Hepatocyte (in vitro differentiated cells): ENCODE results near the gene SMIM22. TPM values are rescaled to one million over a fixed set of nuclear protein-coding genes. Genes with fewer than 3 reads are reported as not detected.

Experiments used
- DNase-seq: peaks from one replicate; pipeline ENCODE4 v3.0.0-alpha.2; 2016; ENCODE audit warnings: low spot score
- H2AFZ ChIP-seq: fragments of 200-600 bp; sonication (generic); 2 replicates; pipeline ENCODE4 v1.6.0; 2016; ENCODE audit warnings: antibody characterized with exemption, mild to moderate bottlenecking
- H3K27ac ChIP-seq: fragments of 200-600 bp; sonication (generic); 2 replicates; pipeline ENCODE4 v1.5.1; 2016; ENCODE audit warnings: mild to moderate bottlenecking
- H3K27me3 ChIP-seq: fragments of 200-600 bp; sonication (generic); 2 replicates; pipeline ENCODE4 v1.6.1; 2016
- H3K36me3 ChIP-seq: fragments of 200-600 bp; sonication (generic); replicated peaks from 2 replicates; pipeline ENCODE4 v1.5.1; 2016; ENCODE audit warnings: low read depth; ENCODE audit not compliant: insufficient read depth
- H3K4me1 ChIP-seq: fragments of 200-600 bp; sonication (generic); 2 replicates; pipeline ENCODE4 v1.5.1; 2016; ENCODE audit warnings: mild to moderate bottlenecking, moderate library complexity; ENCODE audit not compliant: insufficient read depth
- H3K4me2 ChIP-seq: fragments of 200-600 bp; sonication (generic); 2 replicates; pipeline ENCODE4 v1.6.0; 2016
- H3K4me3 ChIP-seq: fragments of 200-600 bp; sonication (generic); 2 replicates; pipeline ENCODE4 v1.5.1; 2016; ENCODE audit warnings: mild to moderate bottlenecking
- H3K79me2 ChIP-seq: fragments of 200-600 bp; sonication (generic); 2 replicates; pipeline ENCODE4 v1.6.0; 2017; ENCODE audit warnings: mild to moderate bottlenecking
- H3K9me2 ChIP-seq: fragments of 200-600 bp; sonication (generic); replicated peaks from 2 replicates; pipeline ENCODE4 v1.6.0; 2017; ENCODE audit warnings: mild to moderate bottlenecking; ENCODE audit not compliant: insufficient read depth
- H3K9me3 ChIP-seq: fragments of 200-600 bp; sonication (generic); 2 replicates; pipeline ENCODE4 v1.5.1; 2016; ENCODE audit warnings: low read depth, mild to moderate bottlenecking
- H4K20me1 ChIP-seq: fragments of 200-600 bp; sonication (generic); 2 replicates; pipeline ENCODE4 v1.6.0; 2016; ENCODE audit warnings: mild to moderate bottlenecking; ENCODE audit not compliant: insufficient read depth, poor library complexity, severe bottlenecking
- EZH2 ChIP-seq: fragments of 200-600 bp; sonication (generic); IDR thresholded peaks from 2 replicates; pipeline ENCODE4 v1.6.1; 2016; ENCODE audit warnings: antibody characterized with exemption, mild to moderate bottlenecking, borderline replicate concordance
- EZH2phosphoT487 ChIP-seq: fragments of 200-600 bp; sonication (generic); IDR thresholded peaks from one replicate; pipeline ENCODE4 v1.6.1; 2018; ENCODE audit warnings: antibody characterized with exemption, mild to moderate bottlenecking, low read depth, moderate library complexity; ENCODE audit not compliant: unreplicated experiment, severe bottlenecking
- WGBS: methylation state at CpG from one replicate; pipeline ENCODE4 v1.1.6; 2016; ENCODE audit warnings: low lambda C conversion rate; ENCODE audit errors: missing lambda C conversion rate; 5-methylcytosine and 5-hydroxymethylcytosine counted together
- polyA plus RNA-seq: library from polyadenylated mRNA; unstranded; fragments of >200 nt; fragmentation: Nextera tagmentation; extraction: Ambion mirVana; gene quantifications from 2 replicates; pipeline ENCODE4 v1.2.1, GENCODE V29; 2016
- total RNA-seq: library from RNA; depleted of rRNA; stranded (reverse); fragments of >200 nt; gene quantifications from 2 replicates; pipeline ENCODE4 v1.2.3, GENCODE V29; 2014
- TF ChIP-seq, protein P1 (sequence below): fragments of 200-600 bp; sonication (generic); IDR thresholded peaks from 2 replicates; pipeline ENCODE4 v1.5.1; 2016; ENCODE audit warnings: antibody characterized with exemption, mild to moderate bottlenecking; ENCODE audit not compliant: poor library complexity

SMIM22 gene
- total and polyA plus RNA-seq, 2 experiments from 2014 or later: 15.1 TPM; not detected in 1

DNA sequence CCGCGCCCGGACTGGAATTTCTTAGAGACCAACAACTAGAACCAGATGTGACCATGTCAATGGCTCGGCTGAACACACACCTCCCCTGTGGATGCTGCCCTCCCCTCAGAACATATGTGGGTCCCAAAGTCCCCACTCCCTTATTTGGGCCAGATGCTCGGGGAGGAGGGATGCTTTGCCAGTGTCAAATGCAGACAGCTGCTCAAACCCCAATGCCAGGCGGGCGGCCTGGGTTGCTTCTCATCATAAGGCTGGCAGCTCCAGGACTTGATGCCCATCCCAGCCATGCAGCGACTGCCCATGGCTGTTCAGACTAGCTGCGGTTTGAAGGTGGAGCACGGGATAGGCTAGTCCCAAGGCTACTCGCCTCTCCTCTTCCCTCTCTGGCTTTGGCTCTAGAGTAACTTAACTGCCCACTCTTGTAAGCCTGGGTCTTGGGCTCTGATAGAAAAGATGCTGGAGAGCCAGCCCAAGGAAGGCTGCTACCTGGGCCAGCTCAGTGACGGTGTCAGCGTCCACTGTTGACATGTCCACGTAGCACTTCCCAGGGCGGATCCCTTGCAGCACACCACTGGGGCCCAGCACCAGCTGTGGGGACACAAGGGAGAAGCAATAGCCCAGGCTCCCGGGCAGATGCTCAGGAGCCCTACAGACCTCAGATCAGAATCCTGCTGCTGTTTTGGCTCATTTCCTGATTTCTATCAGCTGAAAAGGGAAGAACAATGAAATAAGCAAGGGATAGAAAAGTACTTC, 18.3 kb downstream of the SMIM22 start:
- H3K9me2 ChIP-seq: no peaks in the 10 kb centered on the region
- H3K4me3 ChIP-seq: no peak overlapping the region
- no peaks in the 10 kb centered on the region for H3K36me3 ChIP-seq
- H3K9me3 ChIP-seq: no peaks in the 10 kb centered on the region
- WGBS: 92% methylated on average over 16 of the region's 16 CpGs
- DNase-seq: no peak
- no peak overlapping the region for H3K4me2 ChIP-seq
- no peak overlapping the region for H2AFZ ChIP-seq
- H3K4me1 ChIP-seq: no peaks in the 10 kb centered on the region
- no peaks in the 10 kb centered on the region for H4K20me1 ChIP-seq
- no peaks in the 10 kb centered on the region for H3K27me3 ChIP-seq
- no peaks in the 10 kb centered on the region for H3K79me2 ChIP-seq
- no peak overlapping the region for H3K27ac ChIP-seq
- TF ChIP-seq, protein P1, sequence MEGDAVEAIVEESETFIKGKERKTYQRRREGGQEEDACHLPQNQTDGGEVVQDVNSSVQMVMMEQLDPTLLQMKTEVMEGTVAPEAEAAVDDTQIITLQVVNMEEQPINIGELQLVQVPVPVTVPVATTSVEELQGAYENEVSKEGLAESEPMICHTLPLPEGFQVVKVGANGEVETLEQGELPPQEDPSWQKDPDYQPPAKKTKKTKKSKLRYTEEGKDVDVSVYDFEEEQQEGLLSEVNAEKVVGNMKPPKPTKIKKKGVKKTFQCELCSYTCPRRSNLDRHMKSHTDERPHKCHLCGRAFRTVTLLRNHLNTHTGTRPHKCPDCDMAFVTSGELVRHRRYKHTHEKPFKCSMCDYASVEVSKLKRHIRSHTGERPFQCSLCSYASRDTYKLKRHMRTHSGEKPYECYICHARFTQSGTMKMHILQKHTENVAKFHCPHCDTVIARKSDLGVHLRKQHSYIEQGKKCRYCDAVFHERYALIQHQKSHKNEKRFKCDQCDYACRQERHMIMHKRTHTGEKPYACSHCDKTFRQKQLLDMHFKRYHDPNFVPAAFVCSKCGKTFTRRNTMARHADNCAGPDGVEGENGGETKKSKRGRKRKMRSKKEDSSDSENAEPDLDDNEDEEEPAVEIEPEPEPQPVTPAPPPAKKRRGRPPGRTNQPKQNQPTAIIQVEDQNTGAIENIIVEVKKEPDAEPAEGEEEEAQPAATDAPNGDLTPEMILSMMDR: no peak
- TF ChIP-seq EZH2phosphoT487: no peak
- no peak for TF ChIP-seq EZH2

DNA sequence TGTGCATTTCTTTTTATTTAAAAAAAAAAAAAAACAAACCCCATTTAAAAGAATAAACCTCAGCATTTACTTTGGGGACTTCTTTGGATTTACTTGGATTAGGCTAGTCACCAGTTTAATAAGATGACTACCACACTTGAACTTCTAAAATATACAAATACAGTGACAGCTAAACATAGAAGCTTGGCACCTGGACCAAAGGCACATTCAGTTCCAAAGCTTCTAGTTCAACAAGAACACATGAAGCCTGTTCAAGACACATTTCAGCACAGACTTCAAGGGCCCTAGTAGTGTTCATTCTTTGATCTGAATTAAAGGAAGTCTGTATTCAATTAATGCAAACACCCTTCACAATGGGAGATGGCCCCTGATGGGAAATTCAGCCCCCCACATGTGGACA, 18.9 kb downstream of the SMIM22 start:
- H3K27ac ChIP-seq: no peak overlapping the region
- no peak for TF ChIP-seq EZH2phosphoT487
- no peaks in the 10 kb centered on the region for H4K20me1 ChIP-seq
- H3K79me2 ChIP-seq: no peaks in the 10 kb centered on the region
- no peak overlapping the region for H3K4me2 ChIP-seq
- no peak for DNase-seq
- H2AFZ ChIP-seq: no peak overlapping the region
- H3K9me3 ChIP-seq: no peaks in the 10 kb centered on the region
- no peaks in the 10 kb centered on the region for H3K9me2 ChIP-seq
- no peaks in the 10 kb centered on the region for H3K27me3 ChIP-seq
- H3K36me3 ChIP-seq: no peaks in the 10 kb centered on the region
- H3K4me1 ChIP-seq: no peaks in the 10 kb centered on the region
- H3K4me3 ChIP-seq: no peak overlapping the region

DNA sequence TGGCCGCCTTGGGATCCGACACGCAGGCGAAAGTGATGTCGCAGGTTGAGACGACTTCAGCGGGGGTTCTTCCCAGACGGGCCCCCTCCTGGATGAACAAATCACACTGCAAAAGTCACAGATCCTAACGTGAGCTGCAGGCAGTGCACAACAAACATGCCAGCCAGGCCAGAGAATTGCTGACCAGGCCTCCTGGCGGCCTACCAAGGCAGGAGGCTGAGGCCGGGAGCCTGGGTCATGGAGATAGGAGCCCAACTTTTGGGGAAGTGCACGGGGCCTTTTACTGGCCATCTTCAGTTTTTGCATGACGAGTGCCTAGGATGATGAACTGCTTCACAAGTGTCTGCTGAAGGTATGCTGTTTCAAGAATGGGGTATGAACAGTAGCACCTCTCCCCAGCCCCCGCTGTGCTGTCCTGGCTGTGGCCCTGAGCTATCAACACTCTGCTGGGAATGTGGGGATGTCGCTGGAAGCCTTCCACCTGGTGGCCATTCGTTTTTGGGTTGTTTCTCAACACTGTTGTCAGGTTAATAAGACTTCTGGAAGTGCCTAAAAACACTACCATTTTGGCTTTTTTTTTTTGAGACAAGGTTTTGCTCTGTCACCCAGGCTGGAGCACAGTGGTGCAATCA, 19.5 kb downstream of the SMIM22 start:
- no peak overlapping the region for H3K27ac ChIP-seq
- TF ChIP-seq, protein P1: no peak
- TF ChIP-seq EZH2phosphoT487: no peak
- no peak overlapping the region for H2AFZ ChIP-seq
- H3K36me3 ChIP-seq: no peaks in the 10 kb centered on the region
- no peaks in the 10 kb centered on the region for H4K20me1 ChIP-seq
- H3K9me2 ChIP-seq: no peaks in the 10 kb centered on the region
- no peak overlapping the region for H3K4me2 ChIP-seq
- WGBS: 93% methylated on average over 16 of the region's 16 CpGs
- no peak for DNase-seq
- no peaks in the 10 kb centered on the region for H3K27me3 ChIP-seq
- H3K9me3 ChIP-seq: no peaks in the 10 kb centered on the region
- H3K4me1 ChIP-seq: no peaks in the 10 kb centered on the region
- no peaks in the 10 kb centered on the region for H3K79me2 ChIP-seq
- no peak overlapping the region for H3K4me3 ChIP-seq

DNA sequence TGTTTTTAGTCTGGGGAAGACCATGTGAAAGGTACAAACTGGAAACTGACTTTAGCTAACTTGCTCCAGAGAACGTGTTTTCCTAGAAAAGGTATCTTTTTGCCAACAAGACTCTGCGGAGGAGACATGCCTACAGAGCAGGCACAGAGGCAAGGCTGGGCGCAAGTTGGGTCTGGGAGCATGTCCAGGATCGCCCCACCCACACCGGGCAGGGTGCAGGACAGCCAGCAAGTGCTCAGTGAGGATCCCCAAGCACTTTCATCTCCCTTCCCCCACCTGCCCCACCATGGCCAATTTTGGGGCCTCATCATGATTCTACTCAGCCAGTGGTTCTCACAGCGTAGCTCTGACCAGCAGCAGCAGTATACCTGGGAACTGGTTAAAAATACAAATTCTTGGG, 25.5 kb downstream of the SMIM22 start:
- no peak for DNase-seq
- Histone ChIP-seq H3K4me1 (no peaks in the 10 kb centered on the region), H3K27me3 (no peaks in the 10 kb centered on the region), H4K20me1 (no peaks in the 10 kb centered on the region), H3K36me3 (no peaks in the 10 kb centered on the region), H3K4me3 (no peak overlapping the region), H3K27ac (no peak overlapping the region), H3K9me2 (no peaks in the 10 kb centered on the region), H3K79me2 (no peaks in the 10 kb centered on the region), H3K4me2 (no peak overlapping the region), H3K9me3 (no peaks in the 10 kb centered on the region), H2AFZ (no peak overlapping the region)
- 97% methylated on average over 6 of the region's 6 CpGs for WGBS
- TF ChIP-seq, protein P1: no peak
